WTC11 (cell line): ENCODE data around the gene EEF1AKMT3. TPM values are rescaled to one million over a fixed set of nuclear protein-coding genes. Genes with fewer than 3 reads are reported as not detected.

Experiments used
- ATAC-seq: fragments of 200-7000 bp; cut with Tn5 transposase; 2 replicates; pipeline ENCODE4 v1.10.0; 2021; ENCODE audit warnings: mild to moderate bottlenecking, moderate library complexity
- CTCF ChIA-PET: fragments of 300-600 bp; sonication (Branson Sonifier 250); formaldehyde crosslinking; loops from one replicate; lab custom pipeline; 2021; ENCODE audit warnings: antibody characterized with exemption; lab: Charles Lee
- POLR2A ChIA-PET: fragments of 350-600 bp; sonication (Branson Sonifier 250); formaldehyde crosslinking; loops from one replicate; lab custom pipeline; 2021; ENCODE audit warnings: antibody characterized with exemption; lab: Charles Lee
- DNase-seq: peaks from one replicate; pipeline ENCODE4 v3.0.0; 2021; ENCODE audit warnings: low spot score
- H3K27ac Mint-ChIP-seq: 2 replicates; pipeline ENCODE4 v1.8.0; 2021; ENCODE audit warnings: mixed read lengths
- H3K27me3 Mint-ChIP-seq: 2 replicates; pipeline ENCODE4 v1.8.0; 2021; ENCODE audit warnings: low read depth, mild to moderate bottlenecking, moderate library complexity, mixed read lengths
- H3K36me3 Mint-ChIP-seq: 2 replicates; pipeline ENCODE4 v1.8.0; 2021; ENCODE audit warnings: mixed read lengths
- H3K4me1 Mint-ChIP-seq: 2 replicates; pipeline ENCODE4 v1.8.0; 2022; ENCODE audit warnings: mixed read lengths
- H3K4me3 Mint-ChIP-seq: 2 replicates; pipeline ENCODE4 v1.8.0; 2021; ENCODE audit warnings: mild to moderate bottlenecking, moderate library complexity, mixed read lengths
- H3K9me3 Mint-ChIP-seq: 2 replicates; pipeline ENCODE4 v1.8.0; 2021; ENCODE audit warnings: mixed read lengths
- AFF4 ChIP-seq: sonication (generic); formaldehyde crosslinking; IDR thresholded peaks from 2 replicates; pipeline ENCODE4 v1.8.1; 2023; ENCODE audit warnings: mild to moderate bottlenecking, missing genetic modification reagents, borderline replicate concordance
- CREB1 ChIP-seq: sonication (generic); formaldehyde crosslinking; IDR thresholded peaks from 2 replicates; pipeline ENCODE4 v1.8.0; 2023; ENCODE audit warnings: mild to moderate bottlenecking, missing genetic modification reagents
- CTCF ChIP-seq: fragments of 200-600 bp; IDR thresholded peaks from 2 replicates; pipeline ENCODE4 v1.8.0; 2022; ENCODE audit warnings: antibody characterized with exemption
- E2F1 ChIP-seq: sonication (generic); formaldehyde crosslinking; IDR thresholded peaks from 2 replicates; pipeline ENCODE4 v1.8.0; 2022; ENCODE audit warnings: mild to moderate bottlenecking, missing genetic modification reagents
- E2F4 ChIP-seq: sonication (generic); formaldehyde crosslinking; IDR thresholded peaks from 2 replicates; pipeline ENCODE4 v1.8.1; 2022; ENCODE audit warnings: low read depth, mild to moderate bottlenecking, moderate library complexity, missing genetic modification reagents, borderline replicate concordance
- E2F5 ChIP-seq: sonication (generic); formaldehyde crosslinking; IDR thresholded peaks from 2 replicates; pipeline ENCODE4 v1.8.1; 2022; ENCODE audit warnings: mild to moderate bottlenecking, moderate library complexity, missing genetic modification reagents
- ETV6 ChIP-seq: sonication (generic); formaldehyde crosslinking; IDR thresholded peaks from 2 replicates; pipeline ENCODE4 v1.8.1; 2022; ENCODE audit warnings: mild to moderate bottlenecking, missing genetic modification reagents
- FOXK1 ChIP-seq: sonication (generic); formaldehyde crosslinking; IDR thresholded peaks from 2 replicates; pipeline ENCODE4 v1.8.0; 2022; ENCODE audit warnings: mild to moderate bottlenecking, moderate library complexity, missing genetic modification reagents
- HMGXB4 ChIP-seq: sonication (generic); formaldehyde crosslinking; IDR thresholded peaks from 2 replicates; pipeline ENCODE4 v1.8.1; 2023; ENCODE audit warnings: mild to moderate bottlenecking, moderate library complexity, missing genetic modification reagents
- JUN ChIP-seq: sonication (generic); formaldehyde crosslinking; IDR thresholded peaks from 2 replicates; pipeline ENCODE4 v1.8.0; 2023; ENCODE audit warnings: mild to moderate bottlenecking, missing genetic modification reagents
- MLX ChIP-seq: sonication (generic); formaldehyde crosslinking; IDR thresholded peaks from 2 replicates; pipeline ENCODE4 v1.8.1; 2023; ENCODE audit warnings: mild to moderate bottlenecking, missing genetic modification reagents, moderate library complexity
- MXD4 ChIP-seq: fragments of 250-450 bp; sonication (Bioruptor Pico); IDR thresholded peaks from 2 replicates; pipeline ENCODE4 v1.8.0; 2021; ENCODE audit warnings: mild to moderate bottlenecking, moderate library complexity, borderline replicate concordance
- OVOL2 ChIP-seq: fragments of 250-450 bp; sonication (Bioruptor Pico); IDR thresholded peaks from 2 replicates; pipeline ENCODE4 v1.9.0; 2021; ENCODE audit warnings: mild to moderate bottlenecking, borderline replicate concordance
- RELA ChIP-seq: sonication (generic); formaldehyde crosslinking; IDR thresholded peaks from 2 replicates; pipeline ENCODE4 v1.8.1; 2022; ENCODE audit warnings: missing genetic modification reagents, mild to moderate bottlenecking, borderline replicate concordance
- SMAD3 ChIP-seq: sonication (generic); formaldehyde crosslinking; IDR thresholded peaks from 2 replicates; pipeline ENCODE4 v1.8.0; 2022; ENCODE audit warnings: missing genetic modification reagents, mild to moderate bottlenecking, borderline replicate concordance
- SMAD4 ChIP-seq: sonication (generic); formaldehyde crosslinking; IDR thresholded peaks from 2 replicates; pipeline ENCODE4 v1.8.0; 2022; ENCODE audit warnings: mild to moderate bottlenecking, missing genetic modification reagents
- ZNF232 ChIP-seq: sonication (generic); formaldehyde crosslinking; IDR thresholded peaks from 2 replicates; pipeline ENCODE4 v1.8.0; 2022; ENCODE audit warnings: mild to moderate bottlenecking, missing genetic modification reagents
- ZNF423 ChIP-seq: fragments of 250-450 bp; sonication (Bioruptor Pico); IDR thresholded peaks from 2 replicates; pipeline ENCODE4 v2.1.2; 2022; ENCODE audit warnings: mild to moderate bottlenecking, moderate library complexity
- ZNF425 ChIP-seq: fragments of 250-450 bp; sonication (Bioruptor Pico); conservative IDR thresholded peaks from 2 replicates; pipeline ENCODE4 v1.9.0; 2021; ENCODE audit warnings: mild to moderate bottlenecking
- ZNF512 ChIP-seq: sonication (generic); formaldehyde crosslinking; IDR thresholded peaks from 2 replicates; pipeline ENCODE4 v1.8.1; 2022; ENCODE audit warnings: missing genetic modification reagents, borderline replicate concordance
- total RNA-seq: library from RNA; stranded (reverse); gene quantifications from 3 replicates; pipeline ENCODE4 v1.2.3, GENCODE V29; 2021

EEF1AKMT3 gene
- total RNA-seq, 1 experiment from 2014 or later = 3.2 TPM

- no peak for TF ChIP-seq E2F1 (CRISPR knock-in tag)
- TF ChIP-seq E2F5 = no peak
- no peak for TF ChIP-seq HMGXB4 (CRISPR knock-in tag)
- no peak for TF ChIP-seq ZNF232 (CRISPR knock-in tag)
- TF ChIP-seq AFF4 (CRISPR knock-in tag) = no peak
- TF ChIP-seq SMAD4 = no peak
- TF ChIP-seq FOXK1 (CRISPR knock-in tag) = no peak
- no peak for TF ChIP-seq OVOL2 (CRISPR knock-in tag)
- no peak for TF ChIP-seq E2F4 (CRISPR knock-in tag)
Observed at GRCh38 chr12:57816855-57817151, 44.4 kb downstream of the EEF1AKMT3 start (continued).

- Mint-ChIP-seq H3K27me3 (no peaks in the 10 kb centered on the region; the same call in 1 of the 2 replicates), H3K36me3 (peaks cover 7% of the 10 kb centered on the region), H3K9me3 (no peaks in the 10 kb centered on the region), H3K4me3 (no peak overlapping the region), H3K4me1 (peaks cover 8% of the 10 kb centered on the region; the same call in 1 of the 2 replicates), H3K27ac (no peak overlapping the region)
- ATAC-seq = no peak
- no peak for DNase-seq
- ChIA-PET CTCF (interaction anchor here (0.7 to 2.2 kb wide), 6 partner anchors 15 to 234 kb away, joined by 3 to 14 read pairs (median 4); no protein-coding TSS in a partner anchor), POLR2A (interaction anchor here (0.5 to 1.5 kb wide), 3 partner anchors 15 to 300 kb away, joined by 3 to 4 read pairs (median 3); no protein-coding TSS in a partner anchor)
- no peak for TF ChIP-seq MLX (CRISPR knock-in tag)
- TF ChIP-seq RELA = no peak
- no peak for TF ChIP-seq ZNF423 (CRISPR knock-in tag)
- no peak for TF ChIP-seq CTCF
- no peak for TF ChIP-seq MXD4 (CRISPR knock-in tag)
- no peak for TF ChIP-seq CREB1
- TF ChIP-seq JUN (CRISPR knock-in tag) = no peak
- TF ChIP-seq ZNF512 (CRISPR knock-in tag) = no peak
- no peak for TF ChIP-seq SMAD3 (CRISPR knock-in tag)
- TF ChIP-seq ETV6 (CRISPR knock-in tag) = no peak
- no peak for TF ChIP-seq ZNF425 (CRISPR knock-in tag)
Observed at GRCh38 chr12:57817261-57817989, 45.0 kb downstream of the EEF1AKMT3 start.
